Stimulated activated CD4-positive, alpha-beta T cell treated with anti-CD3 and anti-CD28 coated beads, Interleukin-1b, Interleukin-23, amount 100 ng/mL, for 24 hours (primary cell): ENCODE results near the gene LHX4.

Source experiments
- DNase-seq, 4 experiments: peaks; one replicate each; pipeline ENCODE4 v3.0.0-alpha.2; 2020; ENCODE audit warnings: low read depth in 4 of 4, low spot score in 1 of 4

LHX4 gene

DNA sequence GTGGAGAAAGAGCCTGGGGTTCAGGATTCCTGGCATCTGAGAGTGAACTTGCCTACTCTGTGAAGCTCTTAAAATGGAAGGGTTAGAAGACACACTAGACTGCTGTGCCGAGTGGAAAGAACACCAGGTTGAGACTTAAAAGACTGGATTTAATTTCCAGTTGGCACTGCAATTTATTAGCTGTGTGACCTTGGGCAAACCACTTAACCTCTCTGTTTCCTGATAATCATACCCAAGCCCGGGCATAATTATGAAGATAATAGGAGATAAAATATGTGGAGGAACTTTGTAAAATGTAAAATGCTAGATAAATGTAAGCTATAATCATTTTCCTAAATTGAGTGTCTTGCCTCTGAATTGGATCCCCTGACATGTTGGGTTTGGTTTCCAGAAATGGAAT is 4.7 kb upstream of the LHX4 start:
- DNase-seq, result no peak

DNA sequence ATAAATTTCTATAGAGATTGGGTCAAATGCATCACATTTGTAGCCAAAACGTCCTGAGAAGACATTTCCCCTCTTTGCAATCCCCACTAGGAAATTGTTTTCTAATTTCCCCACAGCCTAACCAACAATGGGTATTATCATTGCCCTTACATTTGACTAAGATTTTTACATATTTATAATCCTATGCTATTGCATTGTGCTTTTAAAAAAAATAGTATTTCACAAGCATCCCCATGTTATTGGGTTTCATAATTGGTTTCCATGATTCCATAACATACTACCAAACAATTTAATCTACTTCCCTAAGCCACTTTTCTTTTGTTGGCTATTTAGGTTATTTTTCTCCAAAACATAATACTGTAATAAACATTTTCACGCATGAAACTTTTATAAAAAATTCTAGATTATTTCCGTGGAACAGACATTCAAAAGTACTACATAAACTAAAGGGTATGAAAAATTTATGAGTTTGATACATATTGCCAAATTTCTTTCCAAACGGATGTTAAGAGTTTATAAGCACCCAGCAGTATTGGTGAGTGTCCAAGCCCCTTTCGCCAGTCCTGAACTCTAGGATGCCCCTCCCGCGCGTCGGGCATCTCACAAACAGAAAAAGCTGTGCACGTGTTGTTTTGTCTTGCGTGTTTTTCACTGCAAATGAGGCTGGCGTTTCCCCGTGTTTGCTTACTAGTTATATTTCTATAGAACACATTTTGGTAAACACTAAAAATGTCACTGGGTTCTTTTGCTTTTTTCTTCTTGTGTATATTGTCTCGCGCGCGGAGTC is 2.0 kb upstream of the LHX4 start:
- DNase-seq, result no peak

- no peak for DNase-seq
Measured at GRCh38 chr1:180228648-180229482, 1.2 kb upstream of the LHX4 start.

DNA sequence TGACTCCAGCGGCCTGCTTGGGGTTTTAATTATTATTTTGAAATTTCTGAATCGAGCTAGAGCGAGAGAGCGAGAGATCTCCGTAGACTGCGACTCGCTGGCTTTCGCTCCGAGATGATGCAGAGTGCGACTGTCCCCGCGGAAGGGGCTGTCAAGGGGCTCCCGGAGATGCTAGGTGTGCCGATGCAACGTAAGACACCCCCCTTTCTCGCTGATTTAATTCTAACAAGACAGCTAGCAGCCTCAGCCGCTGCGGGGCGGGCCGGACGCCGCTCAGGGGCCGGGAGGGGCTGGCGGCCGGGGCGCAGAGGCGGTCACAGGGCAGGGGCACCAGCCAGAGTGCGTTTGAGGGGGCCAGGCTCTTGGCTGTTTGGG is 339 bp downstream of the LHX4 start:
- no peak for DNase-seq

DNA sequence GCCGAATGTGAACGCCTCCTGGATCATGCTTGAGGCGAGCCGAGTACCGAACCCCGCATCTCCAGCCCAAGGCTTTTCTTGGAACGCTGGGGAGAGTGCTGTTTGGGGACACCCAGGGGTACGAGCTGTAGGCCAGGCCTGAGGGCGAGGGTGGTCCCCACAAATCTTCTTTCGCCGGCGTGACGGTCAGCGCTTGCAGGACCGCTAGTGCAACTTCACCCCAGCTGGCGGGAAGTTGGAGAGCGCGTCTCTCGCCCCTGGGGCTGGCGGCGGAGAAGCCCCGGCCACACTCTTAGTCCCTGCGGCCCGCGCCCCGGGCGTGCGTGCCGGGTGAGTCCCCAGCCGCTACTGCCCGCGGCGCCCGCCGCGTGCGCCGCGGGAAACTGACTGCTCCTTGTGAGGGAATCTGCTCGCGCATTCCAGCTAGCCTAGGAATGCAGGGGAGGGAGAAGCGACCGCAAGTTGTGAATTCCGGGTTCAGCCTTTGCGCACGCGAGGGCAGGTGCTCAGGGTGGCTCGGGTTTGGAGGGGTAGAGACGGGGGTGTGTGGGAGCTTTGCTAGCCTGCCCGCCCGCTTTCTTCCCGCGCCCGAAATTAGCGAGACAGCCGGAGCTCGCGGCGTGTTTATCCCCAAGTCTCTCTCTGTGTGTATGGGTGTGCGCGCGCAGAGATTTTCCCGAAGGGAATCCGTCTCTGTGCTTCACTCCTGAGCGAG is 884 bp downstream of the LHX4 start:
- DNase-seq, result no peak

- DNase-seq, result no peak
Measured at GRCh38 chr1:180231506-180231921, 1.4 kb downstream of the LHX4 start.

- no peak for DNase-seq
Measured at GRCh38 chr1:180231936-180232335, 1.9 kb downstream of the LHX4 start.

DNA sequence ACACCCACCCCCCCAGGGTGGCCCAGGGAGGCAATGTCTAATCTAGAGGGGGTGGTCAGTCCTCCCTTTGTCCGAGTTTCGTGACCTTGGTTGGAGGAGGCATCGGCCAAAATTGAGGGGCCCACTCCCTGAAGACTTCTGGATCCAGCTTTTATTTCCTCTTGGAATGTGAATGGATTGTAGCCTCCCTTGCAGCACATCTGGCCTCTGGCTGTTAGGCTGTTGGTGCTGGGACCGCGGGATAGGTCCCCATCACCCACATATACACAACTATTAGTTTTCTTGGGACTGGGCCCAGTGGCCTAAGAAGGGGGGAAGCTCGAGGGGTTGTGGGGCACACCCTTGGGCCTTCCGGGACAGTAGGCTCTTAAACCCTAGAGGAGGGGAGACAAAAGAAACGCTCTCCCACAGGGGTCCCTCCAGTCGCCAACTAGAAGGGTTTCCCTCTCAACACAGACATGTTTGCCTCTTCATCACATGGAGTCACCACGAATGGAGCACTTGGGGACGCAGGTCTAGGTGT is 2.5 kb downstream of the LHX4 start:
- DNase-seq, result no peak

GRCh38 chr1:180233191-180234011 is 3.3 kb downstream of the LHX4 start:
- DNase-seq, result no peak

DNA sequence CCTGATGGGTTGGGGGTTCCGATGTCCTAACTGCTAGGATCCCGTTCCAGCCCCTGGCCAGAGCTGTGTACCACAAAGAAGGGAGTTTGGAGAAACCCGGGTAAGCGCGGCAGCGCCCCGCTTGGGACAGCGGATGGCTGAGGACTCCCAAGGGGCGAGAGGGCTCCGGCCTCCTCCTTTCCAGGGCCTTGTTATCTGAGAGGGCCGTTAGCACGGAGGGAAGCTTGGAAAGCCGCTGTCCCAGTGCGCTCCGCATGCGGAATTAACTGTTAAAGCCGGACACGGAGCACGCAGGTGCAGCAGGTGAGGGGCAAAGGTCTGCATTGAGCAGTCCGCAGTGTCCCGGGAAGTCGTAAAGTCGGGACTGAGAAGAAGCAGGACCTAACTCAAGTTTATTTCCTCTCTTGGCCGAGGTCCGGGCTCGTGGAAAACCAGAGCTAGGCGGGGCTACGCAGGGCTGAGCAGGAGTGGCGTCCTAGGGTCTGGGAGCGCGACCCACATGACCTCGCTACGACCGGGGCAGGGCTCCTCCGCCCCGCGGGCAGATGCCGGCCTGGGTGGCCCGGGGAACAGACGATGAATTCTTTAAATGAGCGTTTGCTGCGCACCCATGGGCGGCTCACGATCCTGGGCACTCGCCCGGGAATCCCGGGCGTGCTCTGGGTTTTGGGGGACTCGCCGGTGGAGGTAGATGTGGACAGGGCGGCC is 4.5 kb downstream of the LHX4 start:
- no peak for DNase-seq

DNA sequence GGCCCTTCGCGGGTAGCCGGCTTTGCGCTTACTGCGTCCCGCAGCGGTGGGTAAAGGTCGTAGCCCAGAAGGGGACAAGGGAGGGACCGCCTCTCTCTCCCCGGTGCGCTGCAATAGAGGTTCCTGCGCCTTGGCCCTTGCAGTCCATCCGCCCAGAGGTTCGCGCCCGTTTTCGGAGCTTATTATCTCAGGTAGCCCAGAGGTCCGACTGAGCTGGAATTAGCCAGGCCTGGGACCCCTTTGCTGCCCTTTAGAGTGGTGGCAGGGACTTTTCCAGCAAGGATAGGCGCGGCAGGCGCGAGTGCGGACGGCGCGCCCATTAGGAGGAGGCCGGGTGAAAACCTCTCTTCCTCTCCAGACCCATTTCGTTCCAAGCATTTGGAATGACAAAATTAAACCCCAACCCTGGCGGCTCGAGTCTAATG is 5.0 kb downstream of the LHX4 start:
- no peak for DNase-seq

DNA sequence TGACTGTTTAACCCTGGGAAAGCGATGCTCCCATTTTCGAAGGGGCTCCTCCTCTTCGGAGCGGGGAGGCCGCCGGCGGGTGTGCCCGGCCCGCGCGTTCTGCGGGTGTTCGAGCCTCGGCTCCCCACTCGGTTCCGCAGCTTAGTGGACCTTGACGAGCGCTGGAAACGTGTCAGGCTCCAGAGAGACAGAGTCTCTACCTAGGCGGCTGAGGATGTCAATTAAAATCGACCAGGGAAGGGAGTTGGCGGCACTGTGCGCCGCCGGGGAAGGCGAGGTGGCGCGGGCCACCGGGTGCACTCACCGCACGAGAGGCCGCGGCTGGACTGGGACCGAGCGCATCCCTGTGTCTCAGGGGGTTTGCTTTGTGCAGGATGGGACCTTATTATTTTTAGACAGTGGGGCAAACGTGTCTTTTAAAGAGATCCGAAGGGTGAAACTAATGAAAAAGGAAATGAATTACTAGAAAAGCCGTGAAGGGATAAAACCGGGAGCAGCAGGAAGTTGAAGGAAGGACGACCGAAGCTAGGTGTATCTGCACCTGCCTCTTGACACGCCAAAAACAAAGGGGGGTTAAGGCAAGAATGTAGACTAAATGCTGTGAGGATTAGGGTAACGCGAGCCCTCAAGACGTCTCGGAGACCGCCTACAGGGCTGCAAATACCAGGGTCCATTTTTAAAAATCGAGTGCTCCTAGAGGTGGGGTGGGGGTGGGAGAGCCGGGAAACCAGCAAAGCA is 5.6 kb downstream of the LHX4 start:
- no peak for DNase-seq

DNA sequence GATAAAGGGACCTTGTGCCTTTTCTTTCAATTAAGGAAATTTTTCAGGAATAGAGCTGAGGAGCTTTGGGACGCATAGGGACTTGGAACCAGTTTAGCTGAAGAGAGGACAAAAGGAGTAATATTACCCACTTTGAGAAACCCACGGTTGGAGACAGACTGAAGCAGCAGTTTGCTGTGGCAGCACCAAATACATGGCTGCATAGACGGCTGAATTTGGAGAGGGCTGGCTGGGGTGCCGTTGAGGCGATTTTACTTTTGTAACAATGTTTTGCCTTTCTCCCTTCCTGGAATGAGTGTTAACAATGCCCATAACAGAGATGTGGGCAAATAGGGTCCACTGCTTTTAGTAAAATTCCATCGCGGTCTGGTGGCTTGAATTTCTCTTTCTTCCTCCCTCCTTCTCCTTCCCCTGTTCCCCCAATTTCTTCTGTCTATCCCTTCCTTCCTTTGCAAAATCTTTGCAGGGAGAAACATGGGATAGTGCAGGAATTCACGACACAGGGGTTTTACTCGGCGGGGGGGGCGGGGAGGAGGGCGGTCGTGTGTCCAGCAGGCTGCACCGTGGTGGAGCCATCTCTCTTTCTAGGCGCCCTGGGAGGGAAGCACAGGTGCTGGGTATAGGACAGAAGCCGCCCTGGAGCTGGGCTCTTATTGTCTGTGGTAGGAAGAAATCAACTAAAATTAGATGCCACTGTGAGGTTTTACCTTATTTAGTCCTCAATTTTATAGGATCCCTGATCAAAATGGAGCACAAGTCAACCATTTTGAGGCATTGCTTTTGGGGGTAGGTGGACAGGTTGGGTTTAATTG is 6.8 kb downstream of the LHX4 start:
- DNase-seq, result no peak

GRCh38 chr1:180237869-180238476 is 7.9 kb downstream of the LHX4 start:
- no peak for DNase-seq

DNA sequence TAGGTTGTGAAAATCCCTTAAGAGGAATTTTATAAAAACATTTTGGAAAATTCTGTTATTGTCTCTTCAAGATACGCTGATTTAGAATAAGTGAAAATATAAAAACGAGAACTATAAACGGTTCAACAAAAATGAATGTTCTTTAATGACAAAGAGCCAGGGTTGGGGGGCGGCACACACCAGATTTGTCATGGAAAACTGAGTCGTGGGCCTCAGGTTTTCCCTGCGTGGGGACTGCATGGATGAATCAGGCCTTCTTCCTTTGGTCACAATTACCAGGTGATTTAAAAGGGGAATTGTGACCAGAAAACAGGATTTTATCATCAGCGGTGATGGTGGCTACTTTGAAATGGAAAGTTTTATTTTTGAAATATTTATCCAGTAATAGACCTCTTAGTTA is 8.6 kb downstream of the LHX4 start:
- DNase-seq, result no peak

DNA sequence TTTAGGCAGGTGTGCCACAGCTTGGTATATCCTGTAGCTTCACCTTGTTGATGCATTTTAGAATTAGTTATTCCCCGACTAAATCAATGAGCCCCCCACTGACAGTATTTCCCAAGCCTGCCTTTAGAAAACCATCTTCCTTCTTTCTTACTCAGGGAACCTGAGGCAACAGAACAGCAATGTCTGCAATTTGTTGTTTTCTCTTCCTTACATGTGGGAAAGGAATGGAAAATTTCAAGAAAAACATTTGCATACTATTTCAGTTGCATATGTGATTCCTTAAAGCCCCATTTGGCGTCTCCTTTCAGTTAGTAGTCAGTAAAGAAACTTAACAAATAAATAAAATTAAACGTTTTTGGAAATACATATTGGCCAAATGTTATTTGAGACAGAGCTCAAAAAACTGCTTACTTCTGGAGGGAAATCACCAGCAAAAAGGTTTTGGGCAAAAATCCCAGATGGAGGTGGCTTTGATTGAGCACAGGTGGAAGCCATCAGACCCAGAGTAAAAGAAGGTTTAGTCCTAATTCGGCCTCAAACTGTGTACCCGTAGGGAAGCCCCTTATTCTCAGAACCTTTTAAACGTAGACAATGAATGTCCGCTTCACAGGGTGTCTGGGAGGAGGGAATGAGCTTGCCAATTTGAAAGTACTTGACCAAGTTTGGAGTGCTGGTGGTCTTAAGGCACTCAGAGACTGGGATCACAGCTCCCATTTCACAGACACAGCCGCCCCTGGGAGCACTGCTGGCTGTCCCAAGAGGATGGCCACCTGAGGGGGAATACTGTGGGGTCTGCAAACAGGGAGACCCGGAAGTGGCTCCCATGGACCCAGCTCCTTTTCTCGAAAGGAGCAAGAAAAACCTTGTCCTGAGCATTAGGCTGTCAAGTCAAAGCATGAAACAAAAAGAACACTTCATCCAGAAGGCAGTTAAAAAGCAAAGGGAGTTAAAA is 9.4 kb downstream of the LHX4 start:
- DNase-seq, result no peak
